K562 (cell line): Measurements from ENCODE around the gene NR6A1. TPM values are rescaled to one million over a fixed set of nuclear protein-coding genes. Genes with fewer than 3 reads are reported as not detected.

Experiments
- ATAC-seq: fragments of 200-7000 bp; cut with Tn5 transposase; 3 replicates; pipeline ENCODE4 v1.9.1; 2020; ENCODE audit warnings: moderate library complexity
- BruUV-seq: library from RNA; stranded (reverse); fragments of 400-500 nt; replicated peaks from 2 replicates; lab custom pipeline; 2021; lab: Mats Ljungman, UMichigan
- CTCF ChIA-PET: fragments of 300-600 bp; formaldehyde crosslinking; extraction: SDS; loops from one replicate; lab custom pipeline; 2021; ENCODE audit warnings: low intra/inter-chr PET ratio; lab: Yijun Ruan, JAX
- POLR2A ChIA-PET: fragments of 300-600, 350-650 bp; sonication (Branson Sonifier 250); formaldehyde crosslinking; extraction: SDS; loops from one replicate; lab custom pipeline; 2021; ENCODE audit warnings: antibody characterized with exemption, inconsistent platforms; lab: Yijun Ruan, JAX
- DNase-seq, 4 experiments: peaks; one replicate each; pipeline versions ENCODE4 v3.0.0 to v3.0.0-alpha.2; 2011 to 2018; ENCODE audit warnings: low spot score in 3 of 4, mixed read lengths in 3 of 4; ENCODE audit errors: extremely low read depth in 1 of 4
- FAIRE-seq: peaks from 2 replicates; lab custom pipeline; 2011; peaks lifted over from hg19 to GRCh38; lab: Jason Lieb, UNC
- H2AFZ ChIP-seq: 2 replicates; pipeline ENCODE4 v1.6.0; 2011; ENCODE audit warnings: low read depth, low read length, control low read depth, inconsistent platforms
- H3K27ac ChIP-seq: fragments of 200-600 bp; 3 replicates; pipeline ENCODE4 v1.8.0; 2011; ENCODE audit warnings: low read depth, mild to moderate bottlenecking, control low read depth, inconsistent platforms, low read length, moderate library complexity, mixed read lengths; ENCODE audit errors: extremely low read depth
- H3K27me3 ChIP-seq, 2 experiments: fragments of 300-600 bp in 1 of 2; 2 replicates in 1 of 2; 3 replicates in 1 of 2; pipeline versions ENCODE4 v1.6.0 to v1.8.0; 2011; ENCODE audit warnings: inconsistent platforms in 2 of 2, low read length in 2 of 2, mild to moderate bottlenecking in 1 of 2, mixed read lengths in 1 of 2, moderate library complexity in 1 of 2; ENCODE audit not compliant: control insufficient read depth in 2 of 2, insufficient read depth in 2 of 2
- H3K36me3 ChIP-seq: fragments of 300-600 bp; 3 replicates; pipeline ENCODE4 v1.8.0; 2011; ENCODE audit warnings: mild to moderate bottlenecking, low read length, inconsistent platforms; ENCODE audit not compliant: control insufficient read depth, insufficient read depth
- H3K4me1 ChIP-seq, 2 experiments: fragments of 200-600 bp in 1 of 2; replicated peaks in 1 of 2; 2 replicates in 1 of 2; 3 replicates in 1 of 2; pipeline versions ENCODE4 v1.5.1 to v1.8.0; 2011; ENCODE audit warnings: inconsistent platforms in 2 of 2, low read length in 2 of 2, mild to moderate bottlenecking in 1 of 2, mixed read lengths in 1 of 2, moderate library complexity in 1 of 2; ENCODE audit not compliant: control insufficient read depth in 2 of 2, insufficient read depth in 2 of 2
- H3K4me2 ChIP-seq: 2 replicates; pipeline ENCODE4 v1.6.1; 2011; ENCODE audit warnings: low read length, control low read depth, inconsistent platforms, mixed read lengths; ENCODE audit not compliant: insufficient read depth
- H3K4me3 ChIP-seq: fragments of 200-600 bp; sonication (generic), shearing (Covaris generic); 2 replicates; pipeline ENCODE4 v1.5.1; 2016; ENCODE audit warnings: control low read depth, inconsistent platforms
- H3K79me2 ChIP-seq: fragments of 200-600 bp; 3 replicates; pipeline ENCODE4 v1.8.0; 2011; ENCODE audit warnings: low read length, inconsistent platforms; ENCODE audit not compliant: control insufficient read depth, insufficient read depth
- H3K9ac ChIP-seq, 2 experiments: 2 replicates each; pipeline versions ENCODE4 v1.6.0 to v1.6.1; 2011; ENCODE audit warnings: low read depth in 2 of 2, low read length in 2 of 2, control low read depth in 1 of 2, inconsistent platforms in 1 of 2, mild to moderate bottlenecking in 1 of 2, mixed read lengths in 1 of 2; ENCODE audit not compliant: insufficient read depth in 1 of 2
- H3K9me1 ChIP-seq: one replicate; pipeline ENCODE4 v1.6.0; 2011; ENCODE audit warnings: inconsistent platforms, mild to moderate bottlenecking, low read length, moderate library complexity; ENCODE audit not compliant: control insufficient read depth, insufficient read depth
- H3K9me3 ChIP-seq: replicated peaks from 2 replicates; pipeline ENCODE4 v1.5.1; 2011; ENCODE audit warnings: low read depth, low read length, inconsistent platforms; ENCODE audit not compliant: control insufficient read depth, insufficient read depth
- H4K20me1 ChIP-seq: replicated peaks from 2 replicates; pipeline ENCODE4 v1.6.1; 2011; ENCODE audit warnings: low read length, inconsistent platforms, mixed read lengths; ENCODE audit not compliant: control insufficient read depth, insufficient read depth
- BACH1 ChIP-seq: fragments of 200-800 bp; sonication (Bioruptor generic); IDR thresholded peaks from 2 replicates; pipeline ENCODE4 v1.6.1; 2016; ENCODE audit warnings: missing genetic modification characterization, missing compliant biosample characterization
- CHD2 ChIP-seq: IDR thresholded peaks from 2 replicates; pipeline ENCODE4 v1.6.1; 2011; ENCODE audit warnings: low read depth, low read length
- CTBP1 ChIP-seq: fragments of 450-650 bp; IDR thresholded peaks from 2 replicates; pipeline ENCODE4 v1.6.1; 2016; ENCODE audit warnings: borderline replicate concordance
- ERF ChIP-seq: fragments of 450-650 bp; formaldehyde crosslinking; IDR thresholded peaks from 2 replicates; pipeline ENCODE4 v1.4.0; 2020; ENCODE audit warnings: mild to moderate bottlenecking, mixed read lengths
- IRF9 ChIP-seq: fragments of 450-650 bp; IDR thresholded peaks from 2 replicates; pipeline ENCODE4 v1.6.1; 2016; ENCODE audit warnings: missing biosample characterization, missing genetic modification characterization
- L3MBTL2 ChIP-seq: fragments of 450-650 bp; IDR thresholded peaks from 2 replicates; pipeline ENCODE4 v1.6.1; 2016; ENCODE audit warnings: mild to moderate bottlenecking, moderate library complexity
- VEZF1 ChIP-seq: fragments of 200-800 bp; sonication (Bioruptor generic); IDR thresholded peaks from 2 replicates; pipeline ENCODE4 v1.6.1; 2017; ENCODE audit warnings: missing genetic modification characterization, missing compliant biosample characterization
- ZBTB8A ChIP-seq: fragments of 450-650 bp; IDR thresholded peaks from 2 replicates; pipeline ENCODE4 v1.6.1; 2018; ENCODE audit warnings: mild to moderate bottlenecking, moderate library complexity; ENCODE audit not compliant: partially characterized antibody
- ZKSCAN8 ChIP-seq: fragments of 200-800 bp; sonication (Bioruptor generic); IDR thresholded peaks from 2 replicates; pipeline ENCODE4 v1.6.1; 2016; ENCODE audit warnings: missing genetic modification characterization, missing compliant biosample characterization
- ZNF316 ChIP-seq: fragments of 450-650 bp; IDR thresholded peaks from 2 replicates; pipeline ENCODE4 v1.6.1; 2016
- WGBS: fragments of 100-300 bp; shearing (Covaris generic); methylation state at CpG from one replicate; pipeline ENCODE4 v1.1.6; 2016; ENCODE audit warnings: low coverage, mixed read lengths; ENCODE audit not compliant: insufficient coverage; ENCODE audit errors: missing lambda C conversion rate; 5-methylcytosine and 5-hydroxymethylcytosine counted together
- in situ Hi-C: fragments of 300-500 bp; cut with MboI; formaldehyde crosslinking; loops from 4 replicates; pipeline ENCODE4 v1.15.0; 2018; ENCODE audit warnings: inconsistent platforms, mixed read lengths
- intact Hi-C: fragments of 100-400 bp; cut with micrococcal nuclease; formaldehyde crosslinking; loops from 2 replicates; pipeline ENCODE4 v1.14.2; 2022
- polyA plus RNA-seq, 8 experiments: library from polyadenylated mRNA; depleted of rRNA in 4 of 8; stranded (reverse) in 5 of 8; unstranded in 3 of 8; fragments of >200 nt; fragmentation: Nextera tagmentation in 2 of 8; fragmentation: Illumina TruSeq in 1 of 8; extraction: Ambion mirVana in 2 of 8; extraction: Trizol in 1 of 8; gene quantifications; 2 replicates each; pipeline versions ENCODE4 v1.2.1 to v1.2.3, GENCODE V29; 2011 to 2014; ENCODE audit warnings: inconsistent platforms in 1 of 8, missing spikeins in 1 of 8
- total RNA-seq, 7 experiments: library from RNA; depleted of rRNA in 6 of 7; stranded (reverse); fragments of >200 nt in 6 of 7; fragmentation: Illumina TruSeq in 2 of 7; extraction: Trizol in 2 of 7; gene quantifications; 2 replicates each; pipeline versions ENCODE4 v1.2.1 to v1.2.3, GENCODE V29; 2011 to 2021; ENCODE audit warnings: low replicate concordance in 1 of 7
- TF ChIP-seq, protein P1 (sequence below): conservative IDR thresholded peaks from 2 replicates; pipeline ENCODE4 v1.6.1; 2011; ENCODE audit warnings: low read depth, mild to moderate bottlenecking, low read length; ENCODE audit not compliant: control insufficient read depth

Gene NR6A1
- total and polyA plus RNA-seq, 9 of the 15 experiments (the other 6 are each of a cell fraction or from before 2014, with no cell fraction given): 9.7 to 55.4 (median 28.3) TPM

DNA sequence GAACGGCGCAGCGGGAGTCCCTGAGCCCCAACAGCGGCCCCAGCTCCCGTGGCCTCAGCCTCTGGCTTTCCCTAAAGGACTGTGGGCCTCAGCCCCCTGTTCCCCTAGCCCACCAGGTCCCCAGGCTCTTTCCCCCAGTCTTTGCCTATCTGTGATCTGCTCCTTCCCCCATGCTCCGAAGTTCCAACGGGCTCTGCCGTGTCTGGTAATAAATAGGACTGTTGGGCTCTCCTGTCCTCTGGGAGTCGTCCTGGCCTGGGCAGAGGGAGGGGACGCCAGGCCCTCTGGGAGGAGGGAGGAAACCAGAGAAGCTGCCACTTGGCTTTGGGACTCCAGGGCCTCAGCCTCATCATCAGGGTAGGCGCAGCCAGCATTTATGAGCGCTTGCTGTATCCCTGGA is 292.8 kb downstream of the NR6A1 start:
- FAIRE-seq: peak; percentile 26
- intact Hi-C loops: no loop called here
- Histone ChIP-seq H3K4me3 (no peak overlapping the region), H3K27me3 (peaks cover 4 to 57% of the 10 kb centered on the region in 2 experiments; a peak in 4 of 5 replicates), H3K9me3 (no peaks in the 10 kb centered on the region), H3K27ac (no peak overlapping the region), H4K20me1 (peaks cover 13% of the 10 kb centered on the region), H3K4me2 (no peak overlapping the region), H3K36me3 (no peaks in the 10 kb centered on the region), H3K9me1 (no peaks in the 10 kb centered on the region), H2AFZ (no peak overlapping the region), H3K79me2 (no peaks in the 10 kb centered on the region), H3K9ac (peak overlapping the region in 1 of 2 experiments; percentile 64; a peak in 2 of 4 replicates), H3K4me1 (peaks cover 0 to 59% of the 10 kb centered on the region in 2 experiments; a peak in 3 of 5 replicates)
- POLR2A ChIA-PET: no interaction called here
- BruUV-seq: no TSS peak
- WGBS: 18% methylated on average over 6 of the region's 12 CpGs
- ATAC-seq: no peak
- CTCF ChIA-PET: no interaction called here
- TF ChIP-seq L3MBTL2 (no peak), ZKSCAN8 (CRISPR knock-in tag) (peak; percentile 51; the same call in 1 of the 2 replicates)
- DNase-seq: no peak
- in situ Hi-C loops: no loop called here

- ATAC-seq: peak; percentile 36
- TF ChIP-seq BACH1 (tag) (no peak), IRF9 (no peak), CHD2 (peak; percentile 13; the same call in 1 of the 2 replicates), CTBP1 (no peak), ERF (no peak), ZBTB8A (no peak), ZNF316 (no peak), VEZF1 (CRISPR knock-in tag) (peak; percentile 40; the same call in 1 of the 2 replicates)
- TF ChIP-seq, protein P1, sequence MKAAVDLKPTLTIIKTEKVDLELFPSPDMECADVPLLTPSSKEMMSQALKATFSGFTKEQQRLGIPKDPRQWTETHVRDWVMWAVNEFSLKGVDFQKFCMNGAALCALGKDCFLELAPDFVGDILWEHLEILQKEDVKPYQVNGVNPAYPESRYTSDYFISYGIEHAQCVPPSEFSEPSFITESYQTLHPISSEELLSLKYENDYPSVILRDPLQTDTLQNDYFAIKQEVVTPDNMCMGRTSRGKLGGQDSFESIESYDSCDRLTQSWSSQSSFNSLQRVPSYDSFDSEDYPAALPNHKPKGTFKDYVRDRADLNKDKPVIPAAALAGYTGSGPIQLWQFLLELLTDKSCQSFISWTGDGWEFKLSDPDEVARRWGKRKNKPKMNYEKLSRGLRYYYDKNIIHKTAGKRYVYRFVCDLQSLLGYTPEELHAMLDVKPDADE: no peak
These were observed 293.3 kb downstream of the NR6A1 start for GRCh38 chr9:124477648-124478285.

More at GRCh38 chr9:124477648-124478285, 293.3 kb downstream of the NR6A1 start:
- Histone ChIP-seq H2AFZ (no peak overlapping the region), H3K36me3 (no peaks in the 10 kb centered on the region), H3K4me3 (peak overlapping the region; percentile 18; the same call in 1 of the 2 replicates), H3K27me3 (peaks cover 4 to 57% of the 10 kb centered on the region in 2 experiments; a peak in 4 of 5 replicates), H3K9me3 (no peaks in the 10 kb centered on the region), H3K79me2 (no peaks in the 10 kb centered on the region), H3K4me2 (peak overlapping the region; percentile 7; the same call in 1 of the 2 replicates), H3K4me1 (peaks cover 0 to 57% of the 10 kb centered on the region in 2 experiments; a peak in 3 of 5 replicates), H3K9ac (peak overlapping the region in 1 of 2 experiments; percentile 64; a peak in 2 of 4 replicates), H3K27ac (no peak overlapping the region), H3K9me1 (no peaks in the 10 kb centered on the region), H4K20me1 (peaks cover 16% of the 10 kb centered on the region)
- peak in 3 of 4 experiments; percentile 44 to 81 (median 78) for DNase-seq
- BruUV-seq: no TSS peak
- intact Hi-C loops: no loop called here
- FAIRE-seq: no peak
- ChIA-PET POLR2A (no interaction called here), CTCF (no interaction called here)
- in situ Hi-C loops: no loop called here
- WGBS: 3% methylated on average over 26 of the region's 53 CpGs
